CD4-positive, alpha-beta T cell treated with Interleukin-6 at 100 ng/mL for 8 hours (primary cell): ENCODE results near the gene CCDC27.

Source experiments
- DNase-seq: peaks from one replicate; pipeline ENCODE4 v3.0.0-alpha.2; 2020; ENCODE audit warnings: mixed read lengths, low spot score

CCDC27 gene

GRCh38 chr1:3718764-3719163 is 33.5 kb upstream of the CCDC27 start:
- DNase-seq: no peak

- DNase-seq: no peak
These were observed 30.2 kb upstream of the CCDC27 start for GRCh38 chr1:3721955-3722465.

GRCh38 chr1:3722846-3723245 is 29.4 kb upstream of the CCDC27 start:
- no peak for DNase-seq

GRCh38 chr1:3724416-3725030 is 27.7 kb upstream of the CCDC27 start:
- DNase-seq: peak; percentile 70

GRCh38 chr1:3725366-3725765 is 26.9 kb upstream of the CCDC27 start:
- DNase-seq: no peak

GRCh38 chr1:3727042-3727824 is 25.0 kb upstream of the CCDC27 start:
- no peak for DNase-seq

- no peak for DNase-seq
These were observed 24.1 kb upstream of the CCDC27 start for GRCh38 chr1:3727825-3728776.

GRCh38 chr1:3729594-3730542 is 22.4 kb upstream of the CCDC27 start:
- DNase-seq: no peak

- DNase-seq: no peak
These were observed 21.6 kb upstream of the CCDC27 start for GRCh38 chr1:3730543-3731247.

GRCh38 chr1:3731583-3732433 is 20.4 kb upstream of the CCDC27 start:
- no peak for DNase-seq

GRCh38 chr1:3732434-3733093 is 19.7 kb upstream of the CCDC27 start:
- DNase-seq: no peak

GRCh38 chr1:3733094-3733882 is 19.0 kb upstream of the CCDC27 start:
- no peak for DNase-seq

- no peak for DNase-seq
These were observed 18.2 kb upstream of the CCDC27 start for GRCh38 chr1:3733883-3734589.

GRCh38 chr1:3734602-3735001 is 17.6 kb upstream of the CCDC27 start:
- DNase-seq: no peak

- no peak for DNase-seq
These were observed 17.1 kb upstream of the CCDC27 start for GRCh38 chr1:3735027-3735681.

GRCh38 chr1:3735688-3736087 is 16.6 kb upstream of the CCDC27 start:
- DNase-seq: no peak

- DNase-seq: no peak
These were observed 16.1 kb upstream of the CCDC27 start for GRCh38 chr1:3736131-3736561.
